HepG2 (cell line): ENCODE results near the gene CENPL. TPM values are rescaled to one million over a fixed set of nuclear protein-coding genes. Genes with fewer than 3 reads are reported as not detected.

Experiments used
- ATAC-seq: fragments of 200-7000 bp; cut with Tn5 transposase; 3 replicates; pipeline ENCODE4 v1.9.1; 2020; ENCODE audit warnings: mild to moderate bottlenecking, moderate library complexity
- BruUV-seq: library from RNA; stranded (reverse); fragments of 400-500 nt; replicated peaks from 2 replicates; lab custom pipeline; 2021; lab: Mats Ljungman, UMichigan
- CTCF ChIA-PET: fragments of 300-600 bp; formaldehyde crosslinking; extraction: SDS; loops from one replicate; lab custom pipeline; 2021; ENCODE audit warnings: low total read pairs, inconsistent platforms, low intra/inter-chr PET ratio; lab: Yijun Ruan, JAX
- POLR2A ChIA-PET: fragments of 350-600 bp; sonication (Branson Sonifier 250); formaldehyde crosslinking; loops from one replicate; lab custom pipeline; 2020; ENCODE audit warnings: antibody characterized with exemption, inconsistent platforms; lab: Yijun Ruan, JAX
- DNase-seq: peaks from one replicate; pipeline ENCODE4 v3.0.0-alpha.2; 2015; ENCODE audit warnings: low spot score
- FAIRE-seq: peaks from 3 replicates; lab custom pipeline; 2011; peaks lifted over from hg19 to GRCh38; lab: Jason Lieb, UNC
- H2AFZ ChIP-seq: one replicate; pipeline ENCODE4 v1.6.1; 2011; ENCODE audit warnings: low read length, inconsistent platforms
- H3K27ac ChIP-seq: fragments of 300-600 bp; 3 replicates; pipeline ENCODE4 v1.8.0; 2011; ENCODE audit warnings: mixed run types, mild to moderate bottlenecking, mixed read lengths, low read length, inconsistent platforms; ENCODE audit not compliant: insufficient read depth; ENCODE audit errors: extremely low read length
- H3K27me3 ChIP-seq, 2 experiments: fragments of 200-600 bp in 1 of 2; 2 replicates in 1 of 2; 3 replicates in 1 of 2; pipeline versions ENCODE4 v1.6.0 to v1.8.0; 2011; ENCODE audit warnings: low read length in 2 of 2, mild to moderate bottlenecking in 2 of 2, moderate library complexity in 2 of 2, inconsistent platforms in 1 of 2; ENCODE audit not compliant: insufficient read depth in 2 of 2, control insufficient read depth in 1 of 2
- H3K36me3 ChIP-seq, 2 experiments: fragments of 200-600 bp in 1 of 2; replicated peaks in 1 of 2; 2 replicates in 1 of 2; 3 replicates in 1 of 2; pipeline versions ENCODE4 v1.5.1 to v1.8.0; 2011; ENCODE audit warnings: low read length in 2 of 2, inconsistent platforms in 1 of 2; ENCODE audit not compliant: insufficient read depth in 2 of 2, control insufficient read depth in 1 of 2
- H3K4me1 ChIP-seq: 2 replicates; pipeline ENCODE4 v1.5.1; 2012; ENCODE audit warnings: low read length, inconsistent platforms; ENCODE audit not compliant: insufficient read depth
- H3K4me2 ChIP-seq: 2 replicates; pipeline ENCODE4 v1.6.0; 2011; ENCODE audit warnings: low read depth, low read length, inconsistent platforms
- H3K4me3 ChIP-seq, 3 experiments: fragments of 200-600 bp in 1 of 3; sonication (generic), shearing (Covaris generic) in 1 of 3; replicated peaks in 1 of 3; 2 replicates each; pipeline ENCODE4 v1.5.1; 2011 to 2016; ENCODE audit warnings: low read length in 3 of 3, inconsistent platforms in 2 of 3, low read depth in 2 of 3, mild to moderate bottlenecking in 2 of 3, control low read depth in 1 of 3, mixed read lengths in 1 of 3; ENCODE audit not compliant: insufficient read depth in 1 of 3
- H3K79me2 ChIP-seq: one replicate; pipeline ENCODE4 v1.6.1; 2011; ENCODE audit warnings: low read length, inconsistent platforms; ENCODE audit not compliant: insufficient read depth
- H3K9ac ChIP-seq: 2 replicates; pipeline ENCODE4 v1.6.0; 2011; ENCODE audit warnings: mild to moderate bottlenecking, low read depth, low read length, inconsistent platforms; ENCODE audit not compliant: insufficient read depth
- H3K9me3 ChIP-seq: 2 replicates; pipeline ENCODE4 v1.5.1; 2012; ENCODE audit warnings: mild to moderate bottlenecking, low read length
- H4K20me1 ChIP-seq: 2 replicates; pipeline ENCODE4 v1.6.0; 2011; ENCODE audit warnings: inconsistent platforms, mild to moderate bottlenecking, low read length, moderate library complexity; ENCODE audit not compliant: insufficient read depth
- ARNTL ChIP-seq: sonication (generic); formaldehyde crosslinking; IDR thresholded peaks from 2 replicates; pipeline ENCODE4 v1.4.0; 2020; ENCODE audit warnings: mild to moderate bottlenecking, missing genetic modification reagents
- CBX1 ChIP-seq: IDR thresholded peaks from one replicate; pipeline ENCODE4 v1.6.1; 2016; ENCODE audit warnings: antibody characterized with exemption, low read depth
- GABPA ChIP-seq, 2 experiments: IDR thresholded peaks; 2 replicates each; pipeline ENCODE4 v1.6.1; 2011 to 2016; ENCODE audit warnings: low read depth in 2 of 2, low read length in 1 of 2, missing biosample characterization in 1 of 2, missing genetic modification characterization in 1 of 2
- KLF13 ChIP-seq: sonication (generic); formaldehyde crosslinking; IDR thresholded peaks from 2 replicates; pipeline ENCODE4 v1.4.0; 2020; ENCODE audit warnings: mild to moderate bottlenecking, missing genetic modification reagents
- MEF2D ChIP-seq: sonication (generic); formaldehyde crosslinking; IDR thresholded peaks from 2 replicates; pipeline ENCODE4 v1.5.1; 2020; ENCODE audit warnings: mild to moderate bottlenecking, missing genetic modification reagents
- MXI1 ChIP-seq: IDR thresholded peaks from 3 replicates; pipeline ENCODE4 v1.6.1; 2012; ENCODE audit warnings: low read depth, low read length, inconsistent platforms, borderline replicate concordance
- RARG ChIP-seq: sonication (generic); formaldehyde crosslinking; IDR thresholded peaks from 2 replicates; pipeline ENCODE4 v1.4.0; 2020; ENCODE audit warnings: low read depth, mild to moderate bottlenecking, missing genetic modification reagents
- SATB2 ChIP-seq: sonication (generic); formaldehyde crosslinking; IDR thresholded peaks from 2 replicates; pipeline ENCODE4 v1.5.0; 2020; ENCODE audit warnings: missing genetic modification reagents
- YEATS4 ChIP-seq: sonication (generic); formaldehyde crosslinking; IDR thresholded peaks from 2 replicates; pipeline ENCODE4 v1.4.0; 2020; ENCODE audit warnings: missing genetic modification reagents, borderline replicate concordance
- ZBTB3 ChIP-seq: sonication (generic); formaldehyde crosslinking; IDR thresholded peaks from 2 replicates; pipeline ENCODE4 v1.4.0; 2020; ENCODE audit warnings: low read depth, mild to moderate bottlenecking, moderate library complexity, missing genetic modification reagents, borderline replicate concordance
- ZFP82 ChIP-seq: sonication (generic); formaldehyde crosslinking; IDR thresholded peaks from 2 replicates; pipeline ENCODE4 v1.5.1; 2020; ENCODE audit warnings: mild to moderate bottlenecking, missing genetic modification reagents, borderline replicate concordance
- ZNF367 ChIP-seq: sonication (generic); formaldehyde crosslinking; IDR thresholded peaks from 2 replicates; pipeline ENCODE4 v1.4.0; 2020; ENCODE audit warnings: missing genetic modification reagents, borderline replicate concordance
- ZNF652 ChIP-seq: IDR thresholded peaks from 2 replicates; pipeline ENCODE4 v1.6.1; 2016; ENCODE audit warnings: low read depth, borderline replicate concordance
- ZNF777 ChIP-seq: sonication (generic); formaldehyde crosslinking; IDR thresholded peaks from 2 replicates; pipeline ENCODE4 v1.4.0; 2020; ENCODE audit warnings: missing genetic modification reagents
- WGBS: methylation state at CpG from one replicate; pipeline ENCODE4 v1.1.6; 2017; ENCODE audit warnings: low lambda C conversion rate; 5-methylcytosine and 5-hydroxymethylcytosine counted together
- in situ Hi-C: cut with HindIII; loops from 2 replicates; pipeline ENCODE4 v1.10.0; 2017; ENCODE audit warnings: low pct_unique_long_range_greater_than_20kb; ENCODE audit not compliant: extremely low pct_ligation_motif_present
- intact Hi-C: fragments of 100-400 bp; cut with micrococcal nuclease; formaldehyde crosslinking; loops from one replicate; pipeline ENCODE4 v1.10.0; 2022; ENCODE audit not compliant: unreplicated experiment
- polyA plus RNA-seq, 8 experiments: library from polyadenylated mRNA; depleted of rRNA in 3 of 8; stranded (reverse) in 7 of 8; unstranded in 1 of 8; fragments of >200 nt; fragmentation: Illumina TruSeq in 4 of 8; extraction: Trizol in 4 of 8; gene quantifications; 2 replicates each; pipeline versions ENCODE4 v1.2.1 to v1.2.3, GENCODE V29; 2011 to 2016; ENCODE audit warnings: low read depth in 4 of 8, missing spikeins in 1 of 8, mixed read lengths in 1 of 8; ENCODE audit not compliant: insufficient read depth in 1 of 8
- total RNA-seq, 5 experiments: library from RNA; depleted of rRNA; stranded (reverse); fragments of >200 nt; fragmentation: Illumina TruSeq; extraction: Trizol; gene quantifications; 2 replicates each; pipeline ENCODE4 v1.2.3, GENCODE V29; 2016; ENCODE audit warnings: low read depth in 1 of 5
- TF ChIP-seq, protein P1 (sequence below): sonication (generic); formaldehyde crosslinking; IDR thresholded peaks from 2 replicates; pipeline ENCODE4 v1.5.0; 2020; ENCODE audit warnings: mild to moderate bottlenecking, missing genetic modification reagents
- TF ChIP-seq, protein P2 (sequence below): sonication (generic); formaldehyde crosslinking; IDR thresholded peaks from 2 replicates; pipeline ENCODE4 v1.4.0; 2020; ENCODE audit warnings: missing genetic modification reagents
- TF ChIP-seq, protein P3 (sequence below): sonication (generic); formaldehyde crosslinking; IDR thresholded peaks from 2 replicates; pipeline ENCODE4 v1.4.0; 2020; ENCODE audit warnings: mild to moderate bottlenecking, missing genetic modification reagents, borderline replicate concordance

The CENPL gene
- total and polyA plus RNA-seq, 2 of the 13 experiments (the other 11 are each of a cell fraction or from before 2014, with no cell fraction given), result 4.4 to 14.2 TPM

DNA sequence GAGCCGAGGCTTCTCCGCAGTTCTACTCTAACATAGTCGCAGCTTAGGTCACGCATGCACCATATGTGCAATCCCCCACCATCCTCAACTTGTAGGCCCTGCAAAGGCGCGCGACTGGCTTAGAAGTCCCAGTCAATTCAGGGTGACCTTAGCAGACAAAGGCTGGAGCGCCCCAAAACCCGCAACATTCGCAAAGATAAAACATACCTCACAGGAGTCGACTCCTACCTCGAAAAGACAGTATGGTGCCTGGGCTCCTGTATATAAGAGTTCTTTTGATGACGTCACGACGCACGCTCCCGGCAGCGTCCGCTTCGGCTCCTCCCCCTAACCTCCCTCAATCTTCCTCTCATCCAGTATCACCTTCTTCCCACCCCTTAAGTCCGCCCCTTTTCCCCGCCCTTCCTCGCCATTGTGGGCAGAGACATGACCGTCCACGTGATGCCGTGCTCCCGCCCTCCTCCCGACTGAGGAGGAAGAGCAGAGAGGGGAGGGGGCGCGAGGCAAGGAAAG is 43.1 kb upstream of the CENPL start, which contains the start of gene GAS5:
GAS5 (minus strand) TSS at position 237 of the 513 bp plus-strand sequence.
- H4K20me1 ChIP-seq, result peaks cover 38% of the 10 kb centered on the region
- H3K27ac ChIP-seq, result peak within 1 kb of the TSS; percentile 91
- no peaks in the 10 kb centered on the region for H3K9me3 ChIP-seq
- ATAC-seq (peak; percentile 87), FAIRE-seq (peak; percentile 88), DNase-seq (peak; percentile 99)
- H3K4me1 ChIP-seq, result peaks cover 45% of the 10 kb centered on the region
- ChIA-PET CTCF (no interaction called here), POLR2A (interaction anchor here (0.6 to 3.9 kb wide), 37 partner anchors 8 to 1155 kb away, joined by 3 to 47 read pairs (median 4); partner anchors contain the start of genes CACYBP, CENPL, DARS2 and KLHL20)
- H3K79me2 ChIP-seq, result peaks cover 28% of the 10 kb centered on the region
- H3K4me2 ChIP-seq, result peak within 1 kb of the TSS; percentile 88
- H3K36me3 ChIP-seq, result peaks cover 4 to 52% of the 10 kb centered on the region in 2 experiments
- under 1% methylated on average over 24 of the region's 30 CpGs for WGBS
- H3K27me3 ChIP-seq, result no peaks in the 10 kb centered on the region; a peak in 1 of 5 replicates
- no TSS peak for BruUV-seq
- intact Hi-C loops, result loop anchor here (2.0 to 5.0 kb wide), 2 partner anchors 59 to 155 kb away; partner anchors contain the start of gene RC3H1
- H3K9ac ChIP-seq, result peak within 1 kb of the TSS; percentile 95
- peak within 1 kb of the TSS; percentile 58 to 98 (median 94) for H3K4me3 ChIP-seq
- in situ Hi-C loops, result loop anchor here (10.0 kb wide), 1 partner anchor 207 kb away; no protein-coding TSS in a partner anchor
- H2AFZ ChIP-seq, result peak within 1 kb of the TSS; percentile 58
- TF ChIP-seq GABPA (IDR thresholded peaks at IDR 0.05; ENCODE audit: low read depth, low read length), result no peak
- TF ChIP-seq GABPA (CRISPR knock-in tag; IDR thresholded peaks at IDR 0.05; ENCODE audit: low read depth), result no peak
- no peak for TF ChIP-seq ZBTB3 (CRISPR knock-in tag)
- TF ChIP-seq KLF13 (CRISPR knock-in tag), result 0 out of 2 replicates have a peak, but pooled peaks have one; percentile 44
- TF ChIP-seq MEF2D (CRISPR knock-in tag), result peak; percentile 68
- TF ChIP-seq, protein P1, sequence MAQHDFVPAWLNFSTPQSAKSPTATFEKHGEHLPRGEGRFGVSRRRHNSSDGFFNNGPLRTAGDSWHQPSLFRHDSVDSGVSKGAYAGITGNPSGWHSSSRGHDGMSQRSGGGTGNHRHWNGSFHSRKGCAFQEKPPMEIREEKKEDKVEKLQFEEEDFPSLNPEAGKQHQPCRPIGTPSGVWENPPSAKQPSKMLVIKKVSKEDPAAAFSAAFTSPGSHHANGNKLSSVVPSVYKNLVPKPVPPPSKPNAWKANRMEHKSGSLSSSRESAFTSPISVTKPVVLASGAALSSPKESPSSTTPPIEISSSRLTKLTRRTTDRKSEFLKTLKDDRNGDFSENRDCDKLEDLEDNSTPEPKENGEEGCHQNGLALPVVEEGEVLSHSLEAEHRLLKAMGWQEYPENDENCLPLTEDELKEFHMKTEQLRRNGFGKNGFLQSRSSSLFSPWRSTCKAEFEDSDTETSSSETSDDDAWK (CRISPR knock-in tag), result no peak
- peak; percentile 87 for TF ChIP-seq CBX1
- TF ChIP-seq ZNF367 (CRISPR knock-in tag), result no peak
- TF ChIP-seq SATB2 (CRISPR knock-in tag), result peak; percentile 70; the same call in 1 of the 2 replicates
- TF ChIP-seq MXI1, result peak; percentile 73; the same call in 2 of the 3 replicates
- TF ChIP-seq, protein P2, sequence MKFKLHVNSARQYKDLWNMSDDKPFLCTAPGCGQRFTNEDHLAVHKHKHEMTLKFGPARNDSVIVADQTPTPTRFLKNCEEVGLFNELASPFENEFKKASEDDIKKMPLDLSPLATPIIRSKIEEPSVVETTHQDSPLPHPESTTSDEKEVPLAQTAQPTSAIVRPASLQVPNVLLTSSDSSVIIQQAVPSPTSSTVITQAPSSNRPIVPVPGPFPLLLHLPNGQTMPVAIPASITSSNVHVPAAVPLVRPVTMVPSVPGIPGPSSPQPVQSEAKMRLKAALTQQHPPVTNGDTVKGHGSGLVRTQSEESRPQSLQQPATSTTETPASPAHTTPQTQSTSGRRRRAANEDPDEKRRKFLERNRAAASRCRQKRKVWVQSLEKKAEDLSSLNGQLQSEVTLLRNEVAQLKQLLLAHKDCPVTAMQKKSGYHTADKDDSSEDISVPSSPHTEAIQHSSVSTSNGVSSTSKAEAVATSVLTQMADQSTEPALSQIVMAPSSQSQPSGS (CRISPR knock-in tag), result peak; percentile 84
- 0 out of 2 replicates have a peak, but pooled peaks have one; percentile 8 for TF ChIP-seq ZNF652 (CRISPR knock-in tag)
- TF ChIP-seq, protein P3, sequence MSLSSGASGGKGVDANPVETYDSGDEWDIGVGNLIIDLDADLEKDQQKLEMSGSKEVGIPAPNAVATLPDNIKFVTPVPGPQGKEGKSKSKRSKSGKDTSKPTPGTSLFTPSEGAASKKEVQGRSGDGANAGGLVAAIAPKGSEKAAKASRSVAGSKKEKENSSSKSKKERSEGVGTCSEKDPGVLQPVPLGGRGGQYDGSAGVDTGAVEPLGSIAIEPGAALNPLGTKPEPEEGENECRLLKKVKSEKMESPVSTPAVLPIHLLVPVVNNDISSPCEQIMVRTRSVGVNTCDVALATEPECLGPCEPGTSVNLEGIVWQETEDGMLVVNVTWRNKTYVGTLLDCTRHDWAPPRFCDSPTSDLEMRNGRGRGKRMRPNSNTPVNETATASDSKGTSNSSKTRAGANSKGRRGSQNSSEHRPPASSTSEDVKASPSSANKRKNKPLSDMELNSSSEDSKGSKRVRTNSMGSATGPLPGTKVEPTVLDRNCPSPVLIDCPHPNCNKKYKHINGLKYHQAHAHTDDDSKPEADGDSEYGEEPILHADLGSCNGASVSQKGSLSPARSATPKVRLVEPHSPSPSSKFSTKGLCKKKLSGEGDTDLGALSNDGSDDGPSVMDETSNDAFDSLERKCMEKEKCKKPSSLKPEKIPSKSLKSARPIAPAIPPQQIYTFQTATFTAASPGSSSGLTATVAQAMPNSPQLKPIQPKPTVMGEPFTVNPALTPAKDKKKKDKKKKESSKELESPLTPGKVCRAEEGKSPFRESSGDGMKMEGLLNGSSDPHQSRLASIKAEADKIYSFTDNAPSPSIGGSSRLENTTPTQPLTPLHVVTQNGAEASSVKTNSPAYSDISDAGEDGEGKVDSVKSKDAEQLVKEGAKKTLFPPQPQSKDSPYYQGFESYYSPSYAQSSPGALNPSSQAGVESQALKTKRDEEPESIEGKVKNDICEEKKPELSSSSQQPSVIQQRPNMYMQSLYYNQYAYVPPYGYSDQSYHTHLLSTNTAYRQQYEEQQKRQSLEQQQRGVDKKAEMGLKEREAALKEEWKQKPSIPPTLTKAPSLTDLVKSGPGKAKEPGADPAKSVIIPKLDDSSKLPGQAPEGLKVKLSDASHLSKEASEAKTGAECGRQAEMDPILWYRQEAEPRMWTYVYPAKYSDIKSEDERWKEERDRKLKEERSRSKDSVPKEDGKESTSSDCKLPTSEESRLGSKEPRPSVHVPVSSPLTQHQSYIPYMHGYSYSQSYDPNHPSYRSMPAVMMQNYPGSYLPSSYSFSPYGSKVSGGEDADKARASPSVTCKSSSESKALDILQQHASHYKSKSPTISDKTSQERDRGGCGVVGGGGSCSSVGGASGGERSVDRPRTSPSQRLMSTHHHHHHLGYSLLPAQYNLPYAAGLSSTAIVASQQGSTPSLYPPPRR, result no peak
- TF ChIP-seq YEATS4 (CRISPR knock-in tag), result peak; percentile 67
- no peak for TF ChIP-seq RARG (CRISPR knock-in tag)
- peak; percentile 99 for TF ChIP-seq ARNTL (CRISPR knock-in tag)
- 0 out of 2 replicates have a peak, but pooled peaks have one; percentile 5 for TF ChIP-seq ZFP82 (CRISPR knock-in tag)
- TF ChIP-seq ZNF777 (CRISPR knock-in tag), result 0 out of 2 replicates have a peak, but pooled peaks have one; percentile 49
